GM21528 (cell line): ENCODE results near the gene COG5.
"Not testable (repeated sequence)": the region's sequence is repeated elsewhere in the genome, so short reads cannot be mapped to it uniquely, and the experiment has no call there.

Experiments used
- ATAC-seq: cut with Tn5 transposase; IDR thresholded peaks from one replicate; pipeline ENCODE4 v1.9.1; 2021; ENCODE audit warnings: mild to moderate bottlenecking, moderate library complexity; ENCODE audit not compliant: unreplicated experiment, low FRiP score

COG5 gene

DNA sequence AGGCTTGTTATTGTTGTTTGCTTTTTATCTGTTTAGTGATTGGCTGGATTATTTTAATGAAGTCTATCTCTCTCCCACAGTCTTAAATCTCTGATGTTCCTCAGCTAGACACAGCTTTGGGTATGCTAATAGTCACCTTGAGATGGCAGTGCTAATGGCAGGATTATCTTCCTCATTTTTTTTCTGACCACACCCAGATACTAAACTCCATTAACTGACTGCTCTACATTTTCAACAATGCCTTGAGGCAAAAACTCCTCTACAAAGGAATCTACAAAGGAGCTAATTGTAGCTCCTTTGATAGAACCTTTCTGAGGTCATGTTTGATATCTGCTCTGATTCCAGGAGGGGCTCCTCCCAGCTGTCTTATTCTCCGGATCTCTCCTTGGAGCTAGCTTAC lies 272.3 kb downstream of the COG5 start:
- no peak for ATAC-seq

DNA sequence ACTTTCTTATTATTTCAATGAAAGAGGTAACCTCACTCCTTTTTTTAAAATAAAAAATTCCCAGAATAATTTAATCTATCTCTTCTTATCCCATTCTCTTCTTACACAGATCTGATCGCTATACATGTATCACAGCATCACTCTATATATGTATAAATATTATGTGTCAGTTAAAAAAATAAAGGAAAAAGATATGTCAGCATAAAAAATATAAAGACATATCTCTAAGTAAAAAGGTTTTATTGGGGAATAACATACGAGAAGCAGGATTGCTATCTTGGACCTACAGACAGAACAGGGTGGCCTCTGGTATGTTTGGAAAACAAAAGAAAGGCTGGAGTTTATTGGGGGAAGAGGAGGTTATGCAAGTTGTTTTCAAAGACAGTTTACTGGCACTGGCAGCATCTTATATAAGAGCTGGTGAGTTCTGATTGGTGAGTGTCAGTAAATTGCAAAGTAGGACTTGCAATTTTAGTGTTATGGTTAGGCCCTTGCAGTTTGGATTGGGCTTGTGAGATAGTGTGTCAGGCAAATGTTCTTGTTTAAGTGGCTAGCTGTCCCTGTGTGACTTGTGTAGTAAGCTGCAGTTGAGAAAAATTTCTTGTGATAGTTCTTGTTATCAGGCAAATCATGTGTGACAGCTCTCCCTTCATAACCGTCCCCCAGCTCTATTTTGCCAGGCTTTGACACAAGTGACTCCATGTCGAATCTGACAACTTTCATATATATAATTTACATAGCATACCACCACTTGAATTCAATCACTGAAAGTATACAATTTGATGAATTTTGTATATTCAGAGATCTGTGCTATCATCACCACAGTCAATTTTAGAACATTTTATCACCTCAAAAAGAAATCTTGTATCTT lies 276.7 kb downstream of the COG5 start:
- no peak for ATAC-seq

DNA sequence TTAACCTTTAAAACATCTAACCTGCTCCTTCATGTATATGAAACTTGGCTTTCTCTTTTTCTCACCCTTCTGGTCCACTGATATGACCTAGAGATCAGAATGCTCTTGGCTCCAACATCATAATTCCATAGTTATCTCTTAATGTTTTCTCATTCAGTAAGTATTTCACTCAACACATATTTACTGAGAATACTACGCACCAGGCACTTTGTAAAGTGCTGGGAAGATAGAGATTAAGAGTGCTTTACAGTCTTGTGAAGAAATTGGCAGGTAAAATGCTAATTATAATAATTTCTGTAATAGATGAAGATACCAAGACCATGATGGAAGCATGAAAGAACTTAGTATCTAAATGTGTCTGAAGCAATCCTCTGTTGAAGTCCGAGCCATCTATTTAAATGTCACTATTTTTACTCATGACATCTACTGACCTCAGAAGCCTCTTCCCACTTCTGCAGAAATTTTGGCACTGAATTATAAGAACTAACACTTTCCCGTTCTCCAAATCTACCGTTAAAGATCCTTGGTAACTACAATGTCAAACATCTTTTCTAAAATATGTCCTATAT lies 278.7 kb downstream of the COG5 start:
- no peak for ATAC-seq

GRCh38 chr7:107277331-107277730 lies 286.4 kb downstream of the COG5 start:
- ATAC-seq, result no peak

- ATAC-seq, result no peak
Measured at GRCh38 chr7:107276220-107276827, 287.4 kb downstream of the COG5 start.

GRCh38 chr7:107274506-107274905 lies 289.2 kb downstream of the COG5 start:
- no peak for ATAC-seq

DNA sequence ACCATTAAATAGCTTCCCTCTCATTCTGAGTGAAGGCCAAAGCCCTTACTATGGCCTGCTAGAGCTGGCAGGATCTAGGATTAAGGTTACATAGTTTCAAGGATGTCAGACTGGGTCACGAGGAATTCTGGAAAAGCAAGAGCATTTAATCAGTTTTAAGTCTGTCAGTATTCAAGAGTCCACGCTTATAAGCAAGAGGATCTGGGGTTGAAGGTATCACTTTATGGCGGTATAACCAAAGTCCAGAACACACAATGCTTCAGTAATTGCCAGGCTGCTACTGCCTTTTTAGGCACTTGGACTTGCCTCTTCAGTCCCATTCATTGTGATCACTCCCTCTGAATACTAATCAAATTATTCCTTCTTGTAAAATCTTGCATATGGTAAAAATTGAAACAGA lies 293.9 kb downstream of the COG5 start:
- no peak for ATAC-seq

DNA sequence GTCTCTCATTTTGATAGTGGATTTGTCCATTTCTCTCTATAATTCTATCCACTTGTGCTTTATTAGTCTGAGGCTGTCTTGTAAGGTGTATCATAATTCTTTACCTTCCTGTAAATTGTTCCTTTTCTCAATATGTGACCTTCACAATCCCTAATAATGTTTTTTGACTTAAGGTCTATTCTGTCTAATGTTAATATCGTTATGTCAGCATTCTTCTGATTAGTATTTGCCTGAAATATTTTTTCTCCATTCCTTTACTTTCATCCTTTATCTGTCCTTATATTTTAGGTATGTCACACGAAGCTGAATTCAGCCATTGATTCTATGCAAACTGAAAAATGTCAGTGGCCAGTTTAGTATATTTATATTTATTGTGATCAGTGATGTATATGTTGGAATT lies 295.1 kb downstream of the COG5 start:
- no peak for ATAC-seq

- no peak for ATAC-seq
Measured at GRCh38 chr7:107267138-107267537, 296.6 kb downstream of the COG5 start.

- no peak for ATAC-seq
Measured at GRCh38 chr7:107264723-107265122, 299.0 kb downstream of the COG5 start.

- no peak for ATAC-seq
Measured at GRCh38 chr7:107262857-107263256, 300.9 kb downstream of the COG5 start.

- no peak for ATAC-seq
Measured at GRCh38 chr7:107258737-107259136, 305.0 kb downstream of the COG5 start.

- no peak for ATAC-seq
Measured at GRCh38 chr7:107255602-107256001, 308.1 kb downstream of the COG5 start.

GRCh38 chr7:107254398-107254985 lies 309.2 kb downstream of the COG5 start:
- ATAC-seq, result no peak

DNA sequence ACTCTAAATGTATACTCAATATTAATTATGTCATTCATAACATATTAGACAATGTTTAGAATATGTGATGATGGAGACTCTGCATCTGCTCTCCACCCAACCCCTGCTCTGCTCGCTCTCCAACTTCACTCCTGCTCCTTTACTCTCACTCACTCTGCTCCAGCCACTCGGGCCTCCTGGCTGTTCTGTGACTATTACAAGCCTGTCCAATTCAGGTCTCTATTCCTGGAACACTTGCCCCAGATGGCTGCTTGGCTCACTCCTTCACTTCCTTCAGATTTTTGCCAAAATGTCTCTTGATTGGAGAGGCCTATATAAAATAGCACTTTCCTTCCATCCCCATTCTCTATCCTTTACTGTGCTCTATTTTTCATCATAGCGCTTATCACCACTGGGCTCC lies 310.1 kb downstream of the COG5 start:
- no peak for ATAC-seq

- ATAC-seq, result no peak
Measured at GRCh38 chr7:107251963-107252362, 311.8 kb downstream of the COG5 start.

GRCh38 chr7:107248551-107249316 lies 315.0 kb downstream of the COG5 start:
- ATAC-seq, result no peak

GRCh38 chr7:107246836-107247235 lies 316.9 kb downstream of the COG5 start:
- not testable (repeated sequence) for ATAC-seq

DNA sequence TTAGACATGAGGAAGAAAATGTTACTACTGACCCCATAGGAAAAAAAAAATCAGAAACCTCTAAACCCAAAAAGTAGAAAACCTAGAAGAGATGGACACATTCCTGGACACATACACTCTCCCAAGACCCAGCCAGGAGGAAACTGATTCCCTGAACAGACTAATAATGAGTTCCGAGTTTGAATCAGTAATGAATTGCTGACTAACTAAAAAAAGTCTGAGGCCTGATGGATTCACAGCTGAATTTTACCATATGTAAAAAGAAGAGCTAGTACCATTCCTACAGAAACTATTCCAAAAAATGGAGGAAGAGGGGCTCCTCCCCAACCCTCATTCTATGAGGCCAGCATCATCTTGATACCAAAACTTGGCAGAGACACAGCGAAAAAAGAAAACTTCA lies 319.1 kb downstream of the COG5 start:
- no peak for ATAC-seq

GRCh38 chr7:107242267-107242666 lies 321.5 kb downstream of the COG5 start:
- ATAC-seq, result no peak

DNA sequence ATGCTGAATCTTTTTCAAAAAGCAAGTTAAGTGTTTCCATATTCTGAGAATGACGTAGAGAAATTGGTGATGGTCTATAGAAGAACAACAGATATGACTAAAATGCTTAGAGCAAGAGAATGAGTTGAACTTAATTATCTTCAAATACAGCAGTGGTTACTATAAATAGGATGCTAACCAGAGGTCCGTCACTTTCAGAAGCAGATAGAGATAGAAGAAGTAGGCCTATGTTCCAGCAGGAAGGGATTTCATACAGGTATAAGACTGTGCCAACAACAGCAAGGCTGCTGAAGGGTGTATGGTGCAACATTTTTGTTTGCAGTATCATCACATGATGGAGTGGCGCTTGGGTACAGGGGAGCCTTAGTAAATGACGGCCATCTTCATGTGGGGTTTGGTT lies 326.3 kb downstream of the COG5 start:
- no peak for ATAC-seq
